IMR-90 (cell line): ENCODE results near the gene HEATR5A. TPM values are rescaled to one million over a fixed set of nuclear protein-coding genes. Genes with fewer than 3 reads are reported as not detected.

ENCODE experiments used
- ATAC-seq: fragments of 200-7000 bp; cut with Tn5 transposase; 2 replicates; pipeline ENCODE4 v1.9.1; 2020; ENCODE audit warnings: low read depth, mild to moderate bottlenecking, moderate library complexity
- BruUV-seq: library from RNA; stranded (reverse); fragments of 400-500 nt; replicated peaks from 2 replicates; lab custom pipeline; 2021; lab: Mats Ljungman, UMichigan
- CTCF ChIA-PET: fragments of 300-600 bp; formaldehyde crosslinking; extraction: SDS; loops from one replicate; lab custom pipeline; 2021; ENCODE audit warnings: antibody characterized with exemption; lab: Yijun Ruan, JAX
- POLR2A ChIA-PET: fragments of 300-600 bp; sonication (Branson Sonifier 250); formaldehyde crosslinking; loops from one replicate; lab custom pipeline; 2022; ENCODE audit warnings: antibody characterized with exemption; ENCODE audit not compliant: unreplicated experiment; lab: Charles Lee
- DNase-seq: peaks from one replicate; pipeline ENCODE4 v3.0.0; 2013
- H2AFZ ChIP-seq: replicated peaks from 2 replicates; pipeline ENCODE3; 2013; ENCODE audit warnings: low read length, mild to moderate bottlenecking; ENCODE audit not compliant: poor library complexity
- H2AK5ac ChIP-seq: 2 replicates; pipeline ENCODE4 v1.6.1; 2013; ENCODE audit warnings: low read depth, low read length, inconsistent platforms
- H2AK9ac ChIP-seq: replicated peaks from 2 replicates; pipeline ENCODE3; 2013; ENCODE audit warnings: mild to moderate bottlenecking, low read depth, low read length, moderate library complexity; ENCODE audit not compliant: poor library complexity
- H2BK120ac ChIP-seq: 2 replicates; pipeline ENCODE4 v1.6.1; 2013; ENCODE audit warnings: low read depth, low read length, inconsistent platforms
- H2BK15ac ChIP-seq: 3 replicates; pipeline ENCODE4 v1.6.1; 2013; ENCODE audit warnings: low read depth, low read length, inconsistent platforms
- H2BK20ac ChIP-seq: 2 replicates; pipeline ENCODE4 v1.6.1; 2013; ENCODE audit warnings: low read depth, mild to moderate bottlenecking, inconsistent platforms, low read length, moderate library complexity
- H2BK5ac ChIP-seq: 2 replicates; pipeline ENCODE4 v1.6.1; 2013; ENCODE audit warnings: mild to moderate bottlenecking, low read depth, low read length, inconsistent platforms; ENCODE audit not compliant: poor library complexity, severe bottlenecking
- H3K14ac ChIP-seq: replicated peaks from 2 replicates; pipeline ENCODE4 v1.6.1; 2013; ENCODE audit warnings: low read depth, low read length, inconsistent platforms
- H3K18ac ChIP-seq: 2 replicates; pipeline ENCODE4 v1.6.1; 2013; ENCODE audit warnings: low read depth, low read length, control low read depth
- H3K23ac ChIP-seq: 2 replicates; pipeline ENCODE4 v1.6.1; 2013; ENCODE audit warnings: low read depth, low read length, inconsistent platforms
- H3K27ac ChIP-seq: 2 replicates; pipeline ENCODE4 v1.5.1; 2013; ENCODE audit warnings: mild to moderate bottlenecking, control low read depth, low read length; ENCODE audit not compliant: insufficient read depth
- H3K27me3 ChIP-seq: 2 replicates; pipeline ENCODE4 v1.6.1; 2013; ENCODE audit warnings: low read length; ENCODE audit not compliant: control insufficient read depth, insufficient read depth
- H3K36me3 ChIP-seq: 2 replicates; pipeline ENCODE4 v1.6.1; 2013; ENCODE audit warnings: low read length, mixed read lengths; ENCODE audit not compliant: control insufficient read depth, insufficient read depth
- H3K4ac ChIP-seq: 2 replicates; pipeline ENCODE4 v1.6.1; 2013; ENCODE audit warnings: low read depth, low read length, inconsistent platforms
- H3K4me1 ChIP-seq: 2 replicates; pipeline ENCODE4 v1.6.1; 2013; ENCODE audit warnings: low read length, mixed read lengths; ENCODE audit not compliant: control insufficient read depth, insufficient read depth
- H3K4me2 ChIP-seq: 2 replicates; pipeline ENCODE4 v1.6.1; 2013; ENCODE audit warnings: low read depth, mild to moderate bottlenecking, control low read depth, low read length, moderate library complexity
- H3K4me3 ChIP-seq: 2 replicates; pipeline ENCODE4 v1.5.1; 2013; ENCODE audit warnings: low read depth, mild to moderate bottlenecking, control low read depth, low read length, moderate library complexity; ENCODE audit not compliant: insufficient read depth
- H3K56ac ChIP-seq: 2 replicates; pipeline ENCODE4 v1.6.1; 2013; ENCODE audit warnings: low read length, inconsistent platforms; ENCODE audit not compliant: insufficient read depth; ENCODE audit errors: extremely low read depth
- H3K79me1 ChIP-seq, 2 experiments: 2 replicates each; pipeline ENCODE4 v1.6.1; 2013; ENCODE audit warnings: low read length in 2 of 2, inconsistent platforms in 1 of 2, low read depth in 1 of 2
- H3K9ac ChIP-seq: 2 replicates; pipeline ENCODE4 v1.6.1; 2013; ENCODE audit warnings: low read depth, low read length, control low read depth
- H3K9me1 ChIP-seq: 2 replicates; pipeline ENCODE4 v1.6.1; 2013; ENCODE audit warnings: low read length, inconsistent platforms; ENCODE audit not compliant: insufficient read depth
- H3K9me3 ChIP-seq: 2 replicates; pipeline ENCODE4 v1.6.1; 2013; ENCODE audit warnings: low read length; ENCODE audit not compliant: control insufficient read depth, insufficient read depth
- H4K20me1 ChIP-seq: 2 replicates; pipeline ENCODE4 v1.6.1; 2013; ENCODE audit warnings: low read length, inconsistent platforms; ENCODE audit not compliant: insufficient read depth
- H4K5ac ChIP-seq: 2 replicates; pipeline ENCODE4 v1.6.1; 2013; ENCODE audit warnings: mild to moderate bottlenecking, low read depth, low read length, control low read depth
- H4K8ac ChIP-seq, 2 experiments: 2 replicates each; pipeline ENCODE4 v1.6.1; 2013; ENCODE audit warnings: low read depth in 2 of 2, low read length in 2 of 2, control low read depth in 1 of 2, inconsistent platforms in 1 of 2
- H4K91ac ChIP-seq: 2 replicates; pipeline ENCODE4 v1.6.1; 2013; ENCODE audit warnings: low read depth, low read length, inconsistent platforms; ENCODE audit not compliant: insufficient read depth
- CTCF ChIP-seq: conservative IDR thresholded peaks from 2 replicates; pipeline ENCODE4 v1.5.1; 2012; ENCODE audit warnings: mild to moderate bottlenecking, low read depth, low read length, improper control_type of control experiment
- FOS ChIP-seq: fragments of 150-350 bp; IDR thresholded peaks from 2 replicates; pipeline ENCODE4 v1.6.1; 2016; ENCODE audit warnings: low read depth, low read length
- NFE2L2 ChIP-seq: fragments of 150-350 bp; IDR thresholded peaks from 2 replicates; pipeline ENCODE4 v1.6.1; 2016; ENCODE audit warnings: low read depth, mild to moderate bottlenecking, low read length
- USF2 ChIP-seq: fragments of 150-350 bp; IDR thresholded peaks from 2 replicates; pipeline ENCODE4 v1.6.1; 2017; ENCODE audit warnings: mild to moderate bottlenecking, antibody characterized with exemption, low read length, low read depth
- WGBS, 2 experiments: methylation state at CpG; one replicate each; pipeline versions ENCODE4 v1.1.5 to v1.1.7; 2013; ENCODE audit warnings: missing lambda C conversion rate in 2 of 2; ENCODE audit not compliant: insufficient read length in 1 of 2; ENCODE audit errors: extremely low coverage in 2 of 2; 5-methylcytosine and 5-hydroxymethylcytosine counted together
- dilution Hi-C: fragments of 300-500 bp; cut with HindIII; formaldehyde crosslinking; loops from one replicate; pipeline ENCODE4 v1.14.3; 2018; ENCODE audit warnings: low sequenced_read_pairs; ENCODE audit not compliant: unreplicated experiment
- in situ Hi-C: fragments of 300-500 bp; cut with MboI; formaldehyde crosslinking; loops from 3 replicates; pipeline ENCODE4 v1.14.3; 2019; ENCODE audit warnings: low sequenced_read_pairs, inconsistent platforms, mixed read lengths
- intact Hi-C: fragments of 100-400 bp; cut with micrococcal nuclease; formaldehyde crosslinking; loops from 2 replicates; pipeline ENCODE4 v1.10.0; 2022
- polyA plus RNA-seq, 3 experiments: library from polyadenylated mRNA; depleted of rRNA; stranded (reverse); fragments of >200 nt; gene quantifications; 2 replicates each; pipeline ENCODE4 v1.2.3, GENCODE V29; 2012; ENCODE audit warnings: low replicate concordance in 1 of 3
- total RNA-seq: library from RNA; depleted of rRNA; stranded (reverse); fragments of >200 nt; gene quantifications from 2 replicates; pipeline ENCODE4 v1.2.3, GENCODE V29; 2012

HEATR5A gene
- total and polyA plus RNA-seq, 2 of the 4 experiments (the other 2 are of a cell fraction), result 14.0 to 48.9 TPM

- Histone ChIP-seq H2BK5ac (no peak overlapping the region), H3K36me3 (peaks cover 20% of the 10 kb centered on the region), H3K9me1 (no peaks in the 10 kb centered on the region; the same call in 1 of the 2 replicates), H3K79me1 (no peaks in the 10 kb centered on the region), H2BK15ac (no peak overlapping the region), H3K18ac (no peak overlapping the region), H4K8ac (no peak overlapping the region), H2AK9ac (no peak overlapping the region), H2BK120ac (no peak overlapping the region), H4K91ac (no peak overlapping the region), H2BK20ac (no peak overlapping the region), H4K5ac (no peak overlapping the region), H3K9ac (no peak overlapping the region), H4K20me1 (no peaks in the 10 kb centered on the region), H2AK5ac (no peak overlapping the region), H3K4me2 (no peak overlapping the region), H3K27ac (no peak overlapping the region), H3K9me3 (no peaks in the 10 kb centered on the region), H3K27me3 (no peaks in the 10 kb centered on the region), H3K23ac (no peak overlapping the region), H2AFZ (no peak overlapping the region), H3K14ac (no peak overlapping the region), H3K4me3 (no peak overlapping the region), H3K4me1 (no peaks in the 10 kb centered on the region), H3K56ac (no peak overlapping the region), H3K4ac (no peak overlapping the region)
- no TSS peak for BruUV-seq
- intact Hi-C loops (no loop called here), dilution Hi-C loops (no loop called here), in situ Hi-C loops (no loop called here)
- TF ChIP-seq USF2, result no peak
- TF ChIP-seq FOS, result no peak
- TF ChIP-seq CTCF, result no peak
- no peak for TF ChIP-seq NFE2L2
- POLR2A ChIA-PET, result no interaction called here
- CTCF ChIA-PET, result interaction anchor here (0.7 kb wide), 1 partner anchor 112 kb away, joined by 3 read pairs; the partner anchor contains the start of gene HECTD1
- WGBS, 2 experiments, result no CpG with 5 or more reads among the region's 6 CpGs
- no peak for ATAC-seq
- no peak for DNase-seq
Observed at GRCh38 chr14:31320216-31320615, 100.1 kb downstream of the HEATR5A start.
